ENCODE data around the gene PTGES3L. TPM values are rescaled to one million over a fixed set of nuclear protein-coding genes. Genes with fewer than 3 reads are reported as not detected.

The PTGES3L gene
- total RNA-seq, 5 donors from 2014 or later (not counting 1 experiment from before 2014, with no cell fraction given), result 0.25 to 0.44 (median 0.41) TPM; not detected in 2

DNA sequence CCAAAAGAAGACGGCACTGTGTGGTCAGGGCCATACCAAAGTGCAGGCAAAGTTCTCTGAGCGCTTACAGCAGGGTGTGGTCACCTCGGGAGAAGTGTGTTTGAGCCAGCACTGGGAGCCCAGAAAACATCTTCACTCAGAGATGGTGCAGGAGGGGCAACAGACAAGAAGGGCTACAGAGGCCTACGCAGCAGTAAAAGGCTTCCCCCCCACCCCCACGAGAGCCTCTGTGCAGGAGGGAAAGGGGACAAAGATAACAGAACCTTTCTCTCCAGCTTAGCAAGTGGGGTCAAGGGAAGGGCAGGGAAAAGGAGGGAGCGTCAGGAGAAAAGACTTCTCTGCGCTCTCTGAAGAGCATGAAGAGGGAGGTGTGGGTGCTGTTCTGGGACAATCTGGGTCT, 39.5 kb upstream of the PTGES3L start:
- Mint-ChIP-seq H3K27me3 (no peaks in the 10 kb centered on the region), H3K36me3 (peaks cover 3% of the 10 kb centered on the region), H3K4me3 (peak overlapping the region; percentile 43 to 90 (median 86)), H3K9me3 (no peaks in the 10 kb centered on the region), H3K27ac (peak overlapping the region; percentile 71 to 85), H3K4me1 (peaks cover 35 to 44% (median 36%) of the 10 kb centered on the region in 3 donors)
- Histone ChIP-seq H3K27me3 (replicated peaks in 1 of 2; ENCODE audit: control insufficient read depth in 2 of 2, extremely low read depth in 1 of 2, insufficient read depth in 2 of 2, low read length in 1 of 2) (no peaks in the 10 kb centered on the region), H3K4me3 (ENCODE audit: control insufficient read depth in 1 of 2, extremely low read depth in 1 of 2, low read length in 1 of 2) (no peak overlapping the region), H3K4me1 (ENCODE audit: control insufficient read depth in 1 of 2, extremely low read depth in 1 of 2, insufficient read depth in 2 of 2, low read length in 2 of 2) (peaks cover 9 to 53% of the 10 kb centered on the region in 2 experiments), H3K27ac (ENCODE audit: low read length) (no peak overlapping the region), H3K9me3 (no peaks in the 10 kb centered on the region), H3K36me3 (ENCODE audit: control insufficient read depth in 2 of 2, extremely low read depth in 1 of 2, insufficient read depth in 1 of 2, low read length in 1 of 2) (peaks cover 0 to 4% of the 10 kb centered on the region in 2 donors)
- ChIA-PET POLR2A (no interaction called here), CTCF (no interaction called here)
- DNase-seq, result no peak
- no peak for ATAC-seq (replicated peaks in 1 of 4)
- 93% methylated on average over 2 of the region's 7 CpGs for WGBS (ENCODE audit: insufficient coverage)

DNA sequence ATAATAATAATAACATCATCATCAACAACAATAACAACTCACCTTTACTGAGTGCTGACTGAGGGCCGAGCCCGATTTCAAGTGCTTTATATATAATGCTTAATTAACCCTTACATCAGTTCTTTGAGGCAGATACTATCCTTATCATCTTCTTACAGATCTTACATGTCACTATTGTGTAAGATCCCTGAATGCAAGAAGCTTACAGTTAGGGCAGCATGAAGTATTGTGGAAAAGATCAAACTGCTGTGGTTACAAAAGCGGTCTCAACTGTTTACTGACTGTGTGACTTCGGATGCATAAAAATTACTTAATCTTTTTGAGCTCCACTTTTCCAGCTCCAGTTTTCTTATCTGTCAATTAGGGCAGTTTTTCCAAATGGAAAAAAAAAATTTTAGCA, 39.1 kb upstream of the PTGES3L start:
- ChIA-PET CTCF (no interaction called here), POLR2A (no interaction called here)
- Mint-ChIP-seq H3K27ac (peak overlapping the region; percentile 23 to 77), H3K4me1 (peaks cover 32 to 40% (median 32%) of the 10 kb centered on the region in 3 donors), H3K9me3 (no peaks in the 10 kb centered on the region), H3K36me3 (peaks cover 3% of the 10 kb centered on the region), H3K4me3 (no peak overlapping the region), H3K27me3 (no peaks in the 10 kb centered on the region)
- peaks cover 9 to 48% of the 10 kb centered on the region in 2 experiments for H3K4me1 ChIP-seq (ENCODE audit: control insufficient read depth in 1 of 2, extremely low read depth in 1 of 2, insufficient read depth in 2 of 2, low read length in 2 of 2)
- ATAC-seq (replicated peaks in 1 of 4) (no peak), DNase-seq (no peak)
- no peak overlapping the region for H3K4me3 ChIP-seq (ENCODE audit: control insufficient read depth in 1 of 2, extremely low read depth in 1 of 2, low read length in 1 of 2)
- no CpG with 5 or more reads among the region's 4 CpGs for WGBS (ENCODE audit: insufficient coverage)
- no peak overlapping the region for H3K27ac ChIP-seq (ENCODE audit: low read length)
- no peaks in the 10 kb centered on the region for H3K9me3 ChIP-seq
- peaks cover 0 to 5% of the 10 kb centered on the region in 2 donors for H3K36me3 ChIP-seq (ENCODE audit: control insufficient read depth in 2 of 2, extremely low read depth in 1 of 2, insufficient read depth in 1 of 2, low read length in 1 of 2)
- no peaks in the 10 kb centered on the region for H3K27me3 ChIP-seq (replicated peaks in 1 of 2; ENCODE audit: control insufficient read depth in 2 of 2, extremely low read depth in 1 of 2, insufficient read depth in 2 of 2, low read length in 1 of 2)

DNA sequence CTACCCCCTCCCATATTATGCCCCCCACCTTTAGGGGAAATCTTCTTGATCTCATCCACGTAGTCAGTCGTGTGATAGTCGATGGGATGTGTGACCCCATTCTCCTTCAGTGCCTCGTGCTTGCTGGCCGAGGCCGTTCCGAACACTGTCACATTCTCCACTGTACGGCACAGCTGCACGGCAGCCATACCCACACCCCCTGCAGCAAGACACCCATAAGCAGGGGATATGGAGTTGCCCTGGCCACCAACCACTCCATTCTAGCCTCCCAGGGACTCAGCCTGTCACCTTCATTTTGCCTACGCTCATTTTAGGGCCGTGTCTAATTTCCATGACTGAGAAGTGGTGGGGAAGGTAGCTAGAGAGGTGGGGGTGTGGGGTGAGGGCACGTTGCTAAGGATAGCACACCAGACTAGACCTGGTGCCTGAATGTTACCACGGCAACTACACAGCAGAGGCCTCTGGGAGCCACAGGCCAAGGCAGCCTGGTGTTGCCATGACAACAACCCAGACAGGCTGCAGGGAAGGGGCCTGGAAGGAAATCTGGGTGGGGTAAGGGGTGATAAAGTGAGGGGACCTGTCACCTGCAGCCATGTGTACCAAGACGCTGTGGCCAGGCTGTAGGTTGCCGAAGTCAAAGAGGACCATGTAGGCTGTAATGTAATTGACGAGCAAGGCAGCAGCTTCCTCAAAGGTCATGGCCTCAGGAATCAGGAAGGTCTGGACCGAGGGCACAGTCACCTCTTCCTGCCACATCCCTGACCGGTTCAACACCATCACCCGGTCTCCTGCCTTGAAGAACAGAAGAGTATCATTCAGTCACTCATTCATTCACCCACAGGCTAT, 38.4 kb upstream of the PTGES3L start:
- Histone ChIP-seq H3K4me1 (ENCODE audit: control insufficient read depth in 1 of 2, extremely low read depth in 1 of 2, insufficient read depth in 2 of 2, low read length in 2 of 2) (peaks cover 9 to 42% of the 10 kb centered on the region in 2 experiments), H3K27ac (ENCODE audit: low read length) (peak overlapping the region; percentile 49), H3K27me3 (replicated peaks in 1 of 2; ENCODE audit: control insufficient read depth in 2 of 2, extremely low read depth in 1 of 2, insufficient read depth in 2 of 2, low read length in 1 of 2) (no peaks in the 10 kb centered on the region), H3K9me3 (no peaks in the 10 kb centered on the region), H3K36me3 (ENCODE audit: control insufficient read depth in 2 of 2, extremely low read depth in 1 of 2, insufficient read depth in 1 of 2, low read length in 1 of 2) (peaks cover 0 to 12% of the 10 kb centered on the region in 2 donors), H3K4me3 (ENCODE audit: control insufficient read depth in 1 of 2, extremely low read depth in 1 of 2, low read length in 1 of 2) (no peak overlapping the region)
- peaks cover 8% of the 10 kb centered on the region for H3K36me3 Mint-ChIP-seq
- no peak overlapping the region for H3K4me3 Mint-ChIP-seq
- ChIA-PET CTCF (interaction anchor here (0.6 to 1.1 kb wide), 2 partner anchors 11 to 320 kb away, joined by 3 read pairs; partner anchors contain the start of gene IFI35 (in 1 of the 2)), POLR2A (interaction anchor here in 1 of 2 donors (0.6 kb wide), 1 partner anchor 91 kb away, joined by 3 read pairs; no protein-coding TSS in a partner anchor)
- H3K27me3 Mint-ChIP-seq, result no peaks in the 10 kb centered on the region
- peak in 1 of 4 experiments; percentile 59 for ATAC-seq (replicated peaks in 1 of 4)
- peak in 21 of 35 experiments; percentile 11 to 65 (median 36) for DNase-seq
- H3K4me1 Mint-ChIP-seq, result peaks cover 32 to 38% (median 32%) of the 10 kb centered on the region in 3 donors
- H3K27ac Mint-ChIP-seq, result peak overlapping the region; percentile 23 to 77
- 63% methylated on average over 6 of the region's 19 CpGs for WGBS (ENCODE audit: insufficient coverage)
- no peaks in the 10 kb centered on the region for H3K9me3 Mint-ChIP-seq

DNA sequence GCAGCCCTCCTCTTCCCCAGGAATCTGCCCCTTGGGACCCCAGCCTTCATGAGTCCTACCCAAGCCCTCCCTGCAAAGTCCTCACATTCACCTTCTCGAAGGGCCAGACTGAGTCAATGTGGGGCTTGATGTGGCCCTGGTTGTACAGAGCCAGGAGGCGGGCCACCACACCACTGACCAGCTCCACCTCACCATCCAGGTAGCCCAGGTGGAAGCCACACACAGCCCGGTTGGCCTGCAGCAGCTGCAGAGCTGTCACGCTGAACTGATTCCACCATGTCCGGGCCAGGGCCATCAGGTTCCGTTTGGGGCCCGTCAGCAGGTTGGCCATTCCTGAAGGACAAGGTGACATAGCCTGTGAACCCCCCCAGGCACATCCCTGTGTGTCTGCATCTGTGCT, 36.3 kb upstream of the PTGES3L start:
- no peak for DNase-seq
- CTCF ChIA-PET, result no interaction called here
- peaks cover 6 to 30% of the 10 kb centered on the region in 2 experiments for H3K4me1 ChIP-seq (ENCODE audit: control insufficient read depth in 1 of 2, extremely low read depth in 1 of 2, insufficient read depth in 2 of 2, low read length in 2 of 2)
- no peaks in the 10 kb centered on the region for H3K27me3 ChIP-seq (replicated peaks in 1 of 2; ENCODE audit: control insufficient read depth in 2 of 2, extremely low read depth in 1 of 2, insufficient read depth in 2 of 2, low read length in 1 of 2)
- H3K27ac ChIP-seq (ENCODE audit: low read length), result no peak overlapping the region
- no peak overlapping the region for H3K4me3 ChIP-seq (ENCODE audit: control insufficient read depth in 1 of 2, extremely low read depth in 1 of 2, low read length in 1 of 2)
- no peak for ATAC-seq (replicated peaks in 1 of 4)
- 96% methylated on average over 7 of the region's 7 CpGs for WGBS (ENCODE audit: insufficient coverage)
- H3K9me3 Mint-ChIP-seq, result no peaks in the 10 kb centered on the region
- H3K4me1 Mint-ChIP-seq, result peaks cover 29 to 34% (median 33%) of the 10 kb centered on the region in 3 donors
- H3K27me3 Mint-ChIP-seq, result no peaks in the 10 kb centered on the region
- POLR2A ChIA-PET, result no interaction called here
- H3K36me3 Mint-ChIP-seq, result peaks cover 15% of the 10 kb centered on the region
- H3K27ac Mint-ChIP-seq, result peak overlapping the region in 1 of 2 donors; percentile 48
- H3K4me3 Mint-ChIP-seq, result no peak overlapping the region
- no peaks in the 10 kb centered on the region for H3K9me3 ChIP-seq
- peaks cover 0 to 28% of the 10 kb centered on the region in 2 donors for H3K36me3 ChIP-seq (ENCODE audit: control insufficient read depth in 2 of 2, extremely low read depth in 1 of 2, insufficient read depth in 1 of 2, low read length in 1 of 2)

DNA sequence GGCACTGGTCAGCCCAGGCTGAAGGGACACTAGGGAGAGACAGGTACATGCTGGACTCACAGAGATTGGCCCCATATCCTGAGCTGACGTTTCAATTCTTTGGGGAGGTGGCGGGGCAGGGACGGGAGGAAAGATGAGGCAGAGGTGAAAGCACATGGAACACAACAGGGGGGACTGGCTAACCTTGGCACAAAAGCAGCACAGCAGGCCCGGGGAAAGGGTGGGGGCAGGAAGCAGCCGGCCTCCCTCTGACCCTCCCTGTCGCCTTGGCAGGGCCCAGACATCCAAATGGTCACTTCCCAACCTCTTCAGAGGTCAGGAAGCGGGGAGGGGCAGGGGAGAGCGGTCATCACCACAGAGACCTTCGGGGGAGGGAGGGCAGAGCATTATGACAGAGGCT, 35.7 kb upstream of the PTGES3L start:
- DNase-seq, result no peak
- no peaks in the 10 kb centered on the region for H3K27me3 ChIP-seq (replicated peaks in 1 of 2; ENCODE audit: control insufficient read depth in 2 of 2, extremely low read depth in 1 of 2, insufficient read depth in 2 of 2, low read length in 1 of 2)
- H3K4me1 Mint-ChIP-seq, result peaks cover 25 to 31% (median 30%) of the 10 kb centered on the region in 3 donors
- ChIA-PET CTCF (no interaction called here), POLR2A (no interaction called here)
- H3K27ac ChIP-seq (ENCODE audit: low read length), result no peak overlapping the region
- no peak overlapping the region for H3K4me3 ChIP-seq (ENCODE audit: control insufficient read depth in 1 of 2, extremely low read depth in 1 of 2, low read length in 1 of 2)
- no peaks in the 10 kb centered on the region for H3K9me3 ChIP-seq
- H3K4me3 Mint-ChIP-seq, result no peak overlapping the region
- H3K27me3 Mint-ChIP-seq, result no peaks in the 10 kb centered on the region
- ATAC-seq (replicated peaks in 1 of 4), result no peak
- peaks cover 0 to 30% of the 10 kb centered on the region in 2 donors for H3K36me3 ChIP-seq (ENCODE audit: control insufficient read depth in 2 of 2, extremely low read depth in 1 of 2, insufficient read depth in 1 of 2, low read length in 1 of 2)
- peak overlapping the region in 1 of 2 donors; percentile 48 for H3K27ac Mint-ChIP-seq
- 83% methylated on average over 5 of the region's 9 CpGs for WGBS (ENCODE audit: insufficient coverage)
- H3K4me1 ChIP-seq (ENCODE audit: control insufficient read depth in 1 of 2, extremely low read depth in 1 of 2, insufficient read depth in 2 of 2, low read length in 2 of 2), result peaks cover 6 to 24% of the 10 kb centered on the region in 2 experiments
- no peaks in the 10 kb centered on the region for H3K9me3 Mint-ChIP-seq
- peaks cover 16% of the 10 kb centered on the region for H3K36me3 Mint-ChIP-seq

DNA sequence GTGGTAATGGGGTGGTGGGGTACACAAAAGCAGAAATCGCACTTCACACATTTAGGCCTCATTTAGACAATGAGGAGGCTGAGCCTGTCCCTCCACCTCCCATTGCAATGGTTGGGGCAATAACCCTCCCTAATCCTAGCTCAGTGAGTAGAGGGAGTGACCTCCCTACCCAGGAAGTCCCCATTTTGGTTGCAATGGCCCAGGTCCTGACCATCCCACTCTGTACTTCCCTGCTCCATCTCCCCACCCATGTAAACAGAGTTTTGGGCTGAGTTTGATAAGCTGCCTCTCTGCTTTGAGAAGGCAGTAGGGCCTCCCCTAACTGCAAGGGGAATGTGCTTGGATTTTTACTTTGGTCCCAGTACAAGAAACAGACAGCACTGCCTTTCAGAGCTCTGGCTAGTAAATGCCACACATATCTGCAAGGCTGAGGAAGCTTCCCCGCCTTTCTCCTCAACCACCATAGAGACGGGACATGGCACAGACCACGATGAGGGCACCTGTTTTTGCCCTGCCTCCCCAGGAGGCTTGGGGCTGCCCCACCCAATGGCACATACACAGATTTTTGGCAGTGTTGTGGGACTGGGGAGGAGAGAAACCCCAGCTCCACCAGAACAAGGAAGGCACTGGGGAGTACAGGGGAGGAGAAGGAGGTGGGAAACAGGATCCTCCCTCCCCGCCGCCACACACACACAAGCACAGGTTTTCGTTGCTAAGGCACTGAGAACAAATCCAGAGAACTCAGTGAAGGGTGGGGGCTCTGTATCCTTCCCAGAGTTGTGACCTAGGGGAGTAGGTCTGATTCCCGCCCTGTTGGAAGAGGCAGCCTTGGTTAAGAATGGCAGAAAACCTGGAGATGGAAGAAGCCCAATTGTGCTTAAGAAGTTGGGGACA, 35.0 kb upstream of the PTGES3L start:
- H3K27ac ChIP-seq (ENCODE audit: low read length), result no peak overlapping the region
- POLR2A ChIA-PET, result no interaction called here

More for the DNA sequence above, 35.0 kb upstream of the PTGES3L start:
- CTCF ChIA-PET, result interaction anchor here in 1 of 2 donors (0.5 kb wide), 1 partner anchor 1026 kb away, joined by 4 read pairs; no protein-coding TSS in a partner anchor
- Histone ChIP-seq H3K4me1 (ENCODE audit: control insufficient read depth in 1 of 2, extremely low read depth in 1 of 2, insufficient read depth in 2 of 2, low read length in 2 of 2) (peaks cover 6 to 17% of the 10 kb centered on the region in 2 experiments), H3K9me3 (no peaks in the 10 kb centered on the region), H3K4me3 (ENCODE audit: control insufficient read depth in 1 of 2, extremely low read depth in 1 of 2, low read length in 1 of 2) (no peak overlapping the region), H3K27me3 (replicated peaks in 1 of 2; ENCODE audit: control insufficient read depth in 2 of 2, extremely low read depth in 1 of 2, insufficient read depth in 2 of 2, low read length in 1 of 2) (no peaks in the 10 kb centered on the region), H3K36me3 (ENCODE audit: control insufficient read depth in 2 of 2, extremely low read depth in 1 of 2, insufficient read depth in 1 of 2, low read length in 1 of 2) (peaks cover 0 to 30% of the 10 kb centered on the region in 2 donors)
- 100% methylated on average over 1 of the region's 8 CpGs for WGBS (ENCODE audit: insufficient coverage)
- no peak for DNase-seq
- H3K4me1 Mint-ChIP-seq, result peaks cover 30% of the 10 kb centered on the region in 3 donors
- H3K36me3 Mint-ChIP-seq, result peaks cover 18% of the 10 kb centered on the region
- no peaks in the 10 kb centered on the region for H3K27me3 Mint-ChIP-seq
- no peaks in the 10 kb centered on the region for H3K9me3 Mint-ChIP-seq
- H3K4me3 Mint-ChIP-seq, result no peak overlapping the region
- no peak for ATAC-seq (replicated peaks in 1 of 4)
- peak overlapping the region; percentile 59 to 68 for H3K27ac Mint-ChIP-seq
